Neural progenitor cell (in vitro differentiated cells): Measurements from ENCODE around the gene DPM1. TPM values are rescaled to one million over a fixed set of nuclear protein-coding genes. Genes with fewer than 3 reads are reported as not detected.

Experiments
- DNase-seq: peaks from one replicate; pipeline ENCODE4 v3.0.0-alpha.2; 2016; ENCODE audit warnings: low spot score
- H2AFZ ChIP-seq: fragments of 200-600 bp; sonication (generic); replicated peaks from 2 replicates; pipeline ENCODE4 v1.6.1; 2016; ENCODE audit warnings: antibody characterized with exemption
- H3F3A ChIP-seq: fragments of 200-600 bp; sonication (generic); 2 replicates; pipeline ENCODE4 v1.6.1; 2016; ENCODE audit warnings: antibody characterized with exemption, low read depth
- H3K27ac ChIP-seq: fragments of 200-600 bp; sonication (generic); 2 replicates; pipeline ENCODE4 v1.5.1; 2016; ENCODE audit warnings: mild to moderate bottlenecking
- H3K27me3 ChIP-seq: fragments of 200-600 bp; sonication (generic); 2 replicates; pipeline ENCODE4 v1.6.1; 2016; ENCODE audit warnings: mild to moderate bottlenecking, moderate library complexity
- H3K36me3 ChIP-seq: fragments of 200-600 bp; sonication (generic); 2 replicates; pipeline ENCODE4 v1.5.1; 2016
- H3K4me1 ChIP-seq: fragments of 200-600 bp; sonication (generic); 2 replicates; pipeline ENCODE4 v1.6.1; 2016; ENCODE audit warnings: mixed run types
- H3K4me2 ChIP-seq: fragments of 200-600 bp; sonication (generic); 2 replicates; pipeline ENCODE4 v1.6.1; 2016
- H3K4me3 ChIP-seq: fragments of 200-600 bp; sonication (generic); 2 replicates; pipeline ENCODE4 v1.5.1; 2016
- H3K79me2 ChIP-seq: fragments of 200-600 bp; sonication (generic); 2 replicates; pipeline ENCODE4 v1.6.1; 2016; ENCODE audit warnings: low read depth
- H3K9ac ChIP-seq: fragments of 200-600 bp; sonication (generic); 2 replicates; pipeline ENCODE4 v1.6.1; 2016
- H3K9me3 ChIP-seq: fragments of 200-600 bp; sonication (generic); 2 replicates; pipeline ENCODE4 v1.5.1; 2016; ENCODE audit warnings: low read depth
- H4K20me1 ChIP-seq: fragments of 200-600 bp; sonication (generic); 2 replicates; pipeline ENCODE4 v1.6.1; 2016; ENCODE audit warnings: low read depth
- H3K27ac Mint-ChIP-seq: 3 replicates; pipeline ENCODE4 v1.8.0; 2021; ENCODE audit warnings: mixed read lengths
- H3K27me3 Mint-ChIP-seq: 2 replicates; pipeline ENCODE4 v1.8.0; 2022; ENCODE audit warnings: low read depth, mild to moderate bottlenecking, inconsistent platforms, moderate library complexity, mixed read lengths; ENCODE audit not compliant: insufficient read depth
- H3K36me3 Mint-ChIP-seq: 3 replicates; pipeline ENCODE4 v1.8.0; 2021; ENCODE audit warnings: mixed read lengths
- H3K4me1 Mint-ChIP-seq: 3 replicates; pipeline ENCODE4 v1.8.0; 2021; ENCODE audit warnings: mixed read lengths
- H3K4me3 Mint-ChIP-seq: 3 replicates; pipeline ENCODE4 v1.8.0; 2021; ENCODE audit warnings: mild to moderate bottlenecking, moderate library complexity, mixed read lengths
- H3K9me3 Mint-ChIP-seq: 3 replicates; pipeline ENCODE4 v1.8.0; 2020; ENCODE audit warnings: mixed read lengths
- CTCF ChIP-seq: fragments of 200-600 bp; sonication (generic); IDR thresholded peaks from 2 replicates; pipeline ENCODE4 v1.5.1; 2017; ENCODE audit warnings: antibody characterized with exemption, mild to moderate bottlenecking
- EZH2 ChIP-seq: fragments of 200-600 bp; sonication (generic); IDR thresholded peaks from 2 replicates; pipeline ENCODE4 v1.6.1; 2017; ENCODE audit warnings: antibody characterized with exemption, mild to moderate bottlenecking, moderate library complexity
- EZH2phosphoT487 ChIP-seq: fragments of 200-600 bp; sonication (generic); IDR thresholded peaks from 2 replicates; pipeline ENCODE4 v1.6.1; 2017; ENCODE audit warnings: antibody characterized with exemption
- total RNA-seq: library from RNA; depleted of rRNA; stranded (reverse); fragments of >200 nt; gene quantifications from 2 replicates; pipeline ENCODE4 v1.2.3, GENCODE V29; 2015; ENCODE audit warnings: low replicate concordance

DPM1 gene
- total RNA-seq, 1 donor from 2014 or later = 173 TPM

GRCh38 chr20:50893620-50894019, 64.7 kb downstream of the DPM1 start:
- H3K36me3 ChIP-seq = peaks cover 38% of the 10 kb centered on the region
- H3K27me3 Mint-ChIP-seq = peaks cover 5% of the 10 kb centered on the region
- H2AFZ ChIP-seq = no peak overlapping the region
- no peak for TF ChIP-seq EZH2phosphoT487
- TF ChIP-seq EZH2 = no peak
- no peak for TF ChIP-seq CTCF
- H3K27ac ChIP-seq = no peak overlapping the region
- peaks cover 97% of the 10 kb centered on the region for H3K79me2 ChIP-seq
- peaks cover 56% of the 10 kb centered on the region for H3K36me3 Mint-ChIP-seq
- no peaks in the 10 kb centered on the region for H3K4me1 Mint-ChIP-seq
- no peak overlapping the region for H3K4me2 ChIP-seq
- no peak overlapping the region for H3K9ac ChIP-seq
- H3K27me3 ChIP-seq = no peaks in the 10 kb centered on the region
- no peak for DNase-seq
- H3F3A ChIP-seq = peaks cover 46% of the 10 kb centered on the region
- H3K9me3 ChIP-seq = no peaks in the 10 kb centered on the region
- no peak overlapping the region for H3K27ac Mint-ChIP-seq
- no peak overlapping the region for H3K4me3 ChIP-seq
- H4K20me1 ChIP-seq = peaks cover 92% of the 10 kb centered on the region
- H3K9me3 Mint-ChIP-seq = no peaks in the 10 kb centered on the region
- H3K4me3 Mint-ChIP-seq = no peak overlapping the region
- no peaks in the 10 kb centered on the region for H3K4me1 ChIP-seq

GRCh38 chr20:50892394-50892793, 65.9 kb downstream of the DPM1 start:
- TF ChIP-seq EZH2phosphoT487 (no peak), CTCF (no peak), EZH2 (no peak)
- Mint-ChIP-seq H3K4me1 (no peaks in the 10 kb centered on the region), H3K4me3 (no peak overlapping the region), H3K27ac (no peak overlapping the region), H3K36me3 (peaks cover 60% of the 10 kb centered on the region), H3K27me3 (peaks cover 5% of the 10 kb centered on the region), H3K9me3 (no peaks in the 10 kb centered on the region)
- H3K9ac ChIP-seq = no peak overlapping the region
- H2AFZ ChIP-seq = no peak overlapping the region
- H3K27me3 ChIP-seq = no peaks in the 10 kb centered on the region
- DNase-seq = no peak
- H3F3A ChIP-seq = peaks cover 59% of the 10 kb centered on the region
- H3K27ac ChIP-seq = no peak overlapping the region
- H3K4me1 ChIP-seq = no peaks in the 10 kb centered on the region
- H3K4me3 ChIP-seq = no peak overlapping the region
- H3K36me3 ChIP-seq = peaks cover 33% of the 10 kb centered on the region
- H3K79me2 ChIP-seq = peaks cover 84% of the 10 kb centered on the region
- no peak overlapping the region for H3K4me2 ChIP-seq
- H3K9me3 ChIP-seq = no peaks in the 10 kb centered on the region
- peaks cover 79% of the 10 kb centered on the region for H4K20me1 ChIP-seq

GRCh38 chr20:50891138-50891537, 67.2 kb downstream of the DPM1 start:
- Histone ChIP-seq H3K27me3 (no peaks in the 10 kb centered on the region), H3K79me2 (peaks cover 72% of the 10 kb centered on the region), H3K4me2 (no peak overlapping the region), H3K4me1 (no peaks in the 10 kb centered on the region), H3F3A (peaks cover 71% of the 10 kb centered on the region), H3K9ac (no peak overlapping the region), H3K27ac (no peak overlapping the region), H2AFZ (no peak overlapping the region), H3K36me3 (peaks cover 31% of the 10 kb centered on the region), H4K20me1 (peaks cover 76% of the 10 kb centered on the region), H3K4me3 (no peak overlapping the region), H3K9me3 (no peaks in the 10 kb centered on the region)
- no peaks in the 10 kb centered on the region for H3K4me1 Mint-ChIP-seq
- TF ChIP-seq EZH2 (no peak), EZH2phosphoT487 (no peak), CTCF (no peak)
- H3K4me3 Mint-ChIP-seq = no peak overlapping the region
- DNase-seq = no peak
- H3K27ac Mint-ChIP-seq = no peak overlapping the region
- peaks cover 55% of the 10 kb centered on the region for H3K36me3 Mint-ChIP-seq
- H3K27me3 Mint-ChIP-seq = peaks cover 3% of the 10 kb centered on the region
- H3K9me3 Mint-ChIP-seq = no peaks in the 10 kb centered on the region
